Stimulated activated naive CD8-positive, alpha-beta T cell treated with anti-CD3 and anti-CD28 coated beads, Interleukin-15, amount 100 ng/mL, for 72 hours (primary cell): Measurements from ENCODE around the gene GPR3.

ENCODE experiments used
- ATAC-seq: fragments of 150-1000 bp; cut with Tn5 transposase; 2 replicates; pipeline ENCODE4 v1.10.0; 2021; ENCODE audit warnings: mild to moderate bottlenecking, moderate library complexity
- DNase-seq, 2 donors: peaks; one replicate each; pipeline ENCODE4 v3.0.0; 2021 to 2022
- H3K27ac Mint-ChIP-seq, 2 donors: one replicate each; pipeline ENCODE4 v1.8.0; 2022; ENCODE audit warnings: mild to moderate bottlenecking in 2 of 2, mixed read lengths in 2 of 2, moderate library complexity in 2 of 2
- H3K27me3 Mint-ChIP-seq: one replicate; pipeline ENCODE4 v1.8.0; 2022; ENCODE audit warnings: mixed read lengths
- H3K4me1 Mint-ChIP-seq: one replicate; pipeline ENCODE4 v1.8.0; 2022; ENCODE audit warnings: mild to moderate bottlenecking, mixed read lengths
- H3K4me3 Mint-ChIP-seq, 2 donors: one replicate each; pipeline ENCODE4 v1.8.0; 2022; ENCODE audit warnings: mild to moderate bottlenecking in 2 of 2, mixed read lengths in 2 of 2, moderate library complexity in 1 of 2
- H3K9me3 Mint-ChIP-seq, 2 donors: one replicate each; pipeline ENCODE4 v1.8.0; 2022; ENCODE audit warnings: mixed read lengths in 2 of 2

The GPR3 gene

GRCh38 chr1:27436204-27437159 is 44.1 kb downstream of the GPR3 start:
- no peaks in the 10 kb centered on the region for H3K27me3 Mint-ChIP-seq
- peak overlapping the region in 1 of 2 donors; percentile 42 for H3K27ac Mint-ChIP-seq
- no peak for DNase-seq
- H3K4me3 Mint-ChIP-seq = peak overlapping the region; percentile 45 to 68
- ATAC-seq = peak; percentile 74
- peaks cover 76% of the 10 kb centered on the region for H3K4me1 Mint-ChIP-seq
- no peaks in the 10 kb centered on the region for H3K9me3 Mint-ChIP-seq

- H3K9me3 Mint-ChIP-seq = no peaks in the 10 kb centered on the region
- H3K4me1 Mint-ChIP-seq = peaks cover 67% of the 10 kb centered on the region
- H3K27ac Mint-ChIP-seq = peak overlapping the region; percentile 15 to 74
- no peak for ATAC-seq
- no peaks in the 10 kb centered on the region for H3K27me3 Mint-ChIP-seq
- no peak overlapping the region for H3K4me3 Mint-ChIP-seq
- no peak for DNase-seq
Observed at GRCh38 chr1:27438621-27439061, 46.2 kb downstream of the GPR3 start.

GRCh38 chr1:27439150-27439549 is 46.7 kb downstream of the GPR3 start:
- no peaks in the 10 kb centered on the region for H3K9me3 Mint-ChIP-seq
- peaks cover 67% of the 10 kb centered on the region for H3K4me1 Mint-ChIP-seq
- H3K27ac Mint-ChIP-seq = no peak overlapping the region
- no peak for ATAC-seq
- DNase-seq = no peak
- H3K4me3 Mint-ChIP-seq = no peak overlapping the region
- H3K27me3 Mint-ChIP-seq = no peaks in the 10 kb centered on the region

GRCh38 chr1:27444632-27445031 is 52.2 kb downstream of the GPR3 start:
- DNase-seq (no peak), ATAC-seq (no peak)
- H3K4me1 Mint-ChIP-seq = peaks cover 62% of the 10 kb centered on the region
- H3K27ac Mint-ChIP-seq = peak overlapping the region; percentile 75 to 77
- H3K27me3 Mint-ChIP-seq = no peaks in the 10 kb centered on the region
- no peaks in the 10 kb centered on the region for H3K9me3 Mint-ChIP-seq
- peak overlapping the region; percentile 60 to 77 for H3K4me3 Mint-ChIP-seq
